HFFc6 (cell line): Measurements from ENCODE around the gene AKT2. TPM values are rescaled to one million over a fixed set of nuclear protein-coding genes. Genes with fewer than 3 reads are reported as not detected.

ENCODE experiments used
- DNase-seq: peaks from one replicate; pipeline ENCODE4 v3.0.0-alpha.2; 2018
- H3K27ac Mint-ChIP-seq: 2 replicates; pipeline ENCODE4 v1.8.0; 2020; ENCODE audit warnings: mild to moderate bottlenecking, mixed read lengths
- H3K27me3 Mint-ChIP-seq: 2 replicates; pipeline ENCODE4 v1.8.0; 2021; ENCODE audit warnings: mild to moderate bottlenecking, moderate library complexity, mixed read lengths; ENCODE audit not compliant: insufficient read depth
- H3K36me3 Mint-ChIP-seq: 2 replicates; pipeline ENCODE4 v1.8.0; 2021; ENCODE audit warnings: low read depth, mixed read lengths
- H3K4me1 Mint-ChIP-seq: 2 replicates; pipeline ENCODE4 v1.8.0; 2020; ENCODE audit warnings: low read depth, mixed read lengths
- H3K4me3 Mint-ChIP-seq: 2 replicates; pipeline ENCODE4 v1.8.0; 2020; ENCODE audit warnings: mild to moderate bottlenecking, moderate library complexity, mixed read lengths
- H3K9me3 Mint-ChIP-seq: 2 replicates; pipeline ENCODE4 v1.8.0; 2020; ENCODE audit warnings: mild to moderate bottlenecking, mixed read lengths
- total RNA-seq, 6 experiments: library from RNA; stranded (reverse); fragmentation: NEBNext Ultra II Directional; extraction: Animal tissue kit (Norgen Biotek cat#: 25700); gene quantifications; 2 replicates in 1 of 6; 3 replicates in 5 of 6; pipeline ENCODE4 v1.2.3, GENCODE V29; 2021
- TF ChIP-seq, protein P1 (sequence below): fragments of 200-600 bp; sonication (generic); IDR thresholded peaks from 2 replicates; pipeline ENCODE4 v1.5.0; 2021; ENCODE audit warnings: antibody characterized with exemption, mild to moderate bottlenecking

AKT2 gene
- total RNA-seq, 6 experiments from 2014 or later: 128 to 133 (median 130) TPM

DNA sequence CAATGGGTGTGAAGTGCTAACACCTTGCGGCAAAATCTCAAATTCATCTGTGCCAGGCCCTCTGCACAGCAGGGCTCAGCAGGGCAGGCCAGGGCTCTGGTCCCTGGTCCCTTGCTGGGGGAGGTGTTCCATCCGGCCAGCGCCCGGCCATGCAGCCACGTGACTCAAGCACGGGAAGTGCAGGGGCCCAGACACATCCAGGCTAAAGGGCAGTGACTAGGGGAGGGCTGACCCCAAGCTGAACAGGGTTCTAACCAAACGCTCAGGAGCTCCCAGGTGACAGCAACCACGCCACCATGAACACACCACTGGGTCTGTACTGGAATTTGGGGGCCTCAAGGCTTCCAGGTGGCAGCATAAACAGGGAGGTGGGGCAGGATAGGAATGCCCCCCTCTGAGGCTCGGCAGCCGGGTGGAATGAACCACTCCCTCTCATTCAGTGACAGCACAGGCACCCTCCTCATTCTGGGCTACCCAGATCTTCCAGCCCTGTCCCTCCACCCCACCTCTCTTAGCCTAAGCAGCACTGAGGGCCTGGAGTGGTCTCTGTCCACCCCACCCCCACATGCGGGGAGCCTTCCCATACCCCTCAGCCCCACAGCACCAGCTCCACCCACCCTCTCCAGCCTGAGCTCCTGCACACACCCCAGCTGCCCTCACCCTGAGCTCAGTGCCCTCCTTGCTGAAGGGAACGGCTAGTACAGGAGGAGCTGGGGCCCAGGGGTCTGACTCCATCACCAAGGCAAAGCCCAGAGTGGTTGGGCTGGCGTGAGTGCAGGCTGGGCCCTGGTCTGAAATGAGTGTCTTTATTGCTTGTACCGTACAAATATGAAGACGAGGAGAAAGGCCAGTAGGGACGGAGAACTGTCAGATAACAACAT lies 53.4 kb downstream of the AKT2 start:
- Mint-ChIP-seq H3K27me3 (no peaks in the 10 kb centered on the region), H3K4me1 (peaks cover 49% of the 10 kb centered on the region)
- no peak for DNase-seq

DNA sequence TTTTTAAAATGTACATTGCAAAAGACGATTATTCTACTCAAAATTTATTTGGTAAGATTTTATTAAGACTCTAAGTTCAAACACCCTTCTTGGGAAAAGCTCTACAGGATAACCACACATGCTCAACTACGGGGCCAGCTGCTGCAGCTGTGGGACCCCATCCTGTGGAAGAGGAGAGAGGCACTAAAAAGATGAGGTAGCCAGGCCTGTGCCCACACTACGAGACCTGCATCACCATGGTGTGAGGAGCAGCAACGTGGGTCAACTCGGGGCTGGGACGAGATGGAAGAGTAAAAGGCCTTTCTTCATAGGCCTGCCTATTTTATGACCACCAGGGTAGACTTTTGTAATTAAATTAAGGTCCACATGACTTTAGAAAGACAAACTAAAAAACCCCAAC lies 54.1 kb downstream of the AKT2 start:
- peaks cover 55% of the 10 kb centered on the region for H3K4me1 Mint-ChIP-seq
- H3K4me3 Mint-ChIP-seq: no peak overlapping the region
- H3K27me3 Mint-ChIP-seq: no peaks in the 10 kb centered on the region
- H3K36me3 Mint-ChIP-seq: no peaks in the 10 kb centered on the region
- DNase-seq: no peak
- no peaks in the 10 kb centered on the region for H3K9me3 Mint-ChIP-seq
- TF ChIP-seq, protein P1, sequence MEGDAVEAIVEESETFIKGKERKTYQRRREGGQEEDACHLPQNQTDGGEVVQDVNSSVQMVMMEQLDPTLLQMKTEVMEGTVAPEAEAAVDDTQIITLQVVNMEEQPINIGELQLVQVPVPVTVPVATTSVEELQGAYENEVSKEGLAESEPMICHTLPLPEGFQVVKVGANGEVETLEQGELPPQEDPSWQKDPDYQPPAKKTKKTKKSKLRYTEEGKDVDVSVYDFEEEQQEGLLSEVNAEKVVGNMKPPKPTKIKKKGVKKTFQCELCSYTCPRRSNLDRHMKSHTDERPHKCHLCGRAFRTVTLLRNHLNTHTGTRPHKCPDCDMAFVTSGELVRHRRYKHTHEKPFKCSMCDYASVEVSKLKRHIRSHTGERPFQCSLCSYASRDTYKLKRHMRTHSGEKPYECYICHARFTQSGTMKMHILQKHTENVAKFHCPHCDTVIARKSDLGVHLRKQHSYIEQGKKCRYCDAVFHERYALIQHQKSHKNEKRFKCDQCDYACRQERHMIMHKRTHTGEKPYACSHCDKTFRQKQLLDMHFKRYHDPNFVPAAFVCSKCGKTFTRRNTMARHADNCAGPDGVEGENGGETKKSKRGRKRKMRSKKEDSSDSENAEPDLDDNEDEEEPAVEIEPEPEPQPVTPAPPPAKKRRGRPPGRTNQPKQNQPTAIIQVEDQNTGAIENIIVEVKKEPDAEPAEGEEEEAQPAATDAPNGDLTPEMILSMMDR: no peak; the same call in 1 of the 2 replicates
- peak overlapping the region; percentile 78 for H3K27ac Mint-ChIP-seq

More for the DNA sequence above, 53.4 kb downstream of the AKT2 start:
- TF ChIP-seq, protein P1: no peak
- Mint-ChIP-seq H3K9me3 (no peaks in the 10 kb centered on the region), H3K36me3 (peaks cover 1% of the 10 kb centered on the region), H3K4me3 (peak overlapping the region; percentile 17; the same call in 1 of the 2 replicates), H3K27ac (peak overlapping the region; percentile 78)

DNA sequence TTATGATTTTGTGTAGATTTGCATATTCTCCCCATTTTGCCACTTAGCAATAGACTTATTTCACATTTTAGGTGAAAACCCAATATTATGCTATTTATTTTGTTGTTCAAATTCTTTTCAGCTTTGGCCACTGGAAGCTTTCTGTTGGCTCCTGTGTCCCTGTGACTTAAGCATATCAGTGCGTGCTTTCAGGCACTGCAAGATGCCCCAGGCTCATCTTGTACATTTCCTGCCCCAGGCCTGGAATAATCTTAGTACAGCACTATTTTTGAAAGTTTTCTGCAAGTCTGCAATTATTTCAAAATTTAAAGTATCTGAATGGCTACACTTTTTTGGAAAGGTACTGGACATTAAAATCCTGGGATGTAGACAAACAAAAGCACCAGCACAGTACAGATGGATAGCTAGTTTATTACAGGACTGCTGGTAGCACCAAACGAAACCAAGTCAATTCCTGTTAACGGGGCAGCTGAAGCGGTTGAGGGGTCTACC lies 55.2 kb downstream of the AKT2 start:
- peaks cover 6% of the 10 kb centered on the region for H3K36me3 Mint-ChIP-seq
- TF ChIP-seq, protein P1: no peak
- H3K4me1 Mint-ChIP-seq: peaks cover 64% of the 10 kb centered on the region
- H3K27ac Mint-ChIP-seq: peak overlapping the region; percentile 73
- no peak for DNase-seq
- peaks cover 5% of the 10 kb centered on the region for H3K27me3 Mint-ChIP-seq
- H3K9me3 Mint-ChIP-seq: peaks cover 5% of the 10 kb centered on the region; the same call in 1 of the 2 replicates
- peak overlapping the region; percentile 24; the same call in 1 of the 2 replicates for H3K4me3 Mint-ChIP-seq

DNA sequence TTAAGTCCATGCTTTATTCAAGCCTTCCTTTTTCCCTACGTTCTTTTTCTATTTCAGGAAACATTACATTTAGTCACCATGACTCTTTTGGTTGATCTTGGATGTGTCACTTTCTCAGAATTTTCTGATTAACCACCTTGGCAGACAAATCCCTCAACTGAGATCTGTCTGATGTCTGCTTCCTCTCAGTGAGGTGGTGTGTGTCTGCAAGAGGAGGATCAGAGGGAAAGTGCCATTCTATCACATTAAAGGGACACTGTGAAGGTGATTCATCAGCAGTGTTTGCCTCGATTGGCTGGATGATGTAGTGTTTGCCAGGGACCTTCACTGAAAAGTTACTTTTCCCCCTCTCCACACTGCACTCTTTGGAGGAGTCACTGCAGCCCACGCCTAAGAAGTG lies 55.7 kb downstream of the AKT2 start:
- Mint-ChIP-seq H3K27me3 (peaks cover 5% of the 10 kb centered on the region), H3K36me3 (peaks cover 6% of the 10 kb centered on the region), H3K4me3 (peak overlapping the region; percentile 53), H3K4me1 (peaks cover 64% of the 10 kb centered on the region), H3K9me3 (peaks cover 5% of the 10 kb centered on the region; the same call in 1 of the 2 replicates), H3K27ac (peak overlapping the region; percentile 73)
- DNase-seq: peak; percentile 65
- TF ChIP-seq, protein P1: no peak

DNA sequence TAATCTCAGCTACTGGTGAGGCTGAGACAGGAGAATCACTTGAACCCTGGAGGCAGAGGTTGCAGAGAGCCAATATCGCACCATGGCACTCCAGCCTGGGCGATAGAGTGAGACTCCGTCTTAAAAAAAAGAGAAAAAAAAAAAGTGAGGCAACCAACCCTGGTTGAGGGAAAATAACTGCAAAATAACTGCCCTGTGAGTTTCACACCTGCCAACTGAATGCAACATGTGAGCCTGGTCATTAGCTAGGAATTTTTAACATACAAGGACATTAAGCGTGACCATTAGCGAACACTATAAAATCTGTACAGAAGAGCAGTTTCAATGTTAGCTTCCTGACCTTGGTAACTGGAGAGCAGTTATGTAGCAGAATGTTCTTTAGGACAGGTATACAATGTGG lies 56.3 kb downstream of the AKT2 start:
- Mint-ChIP-seq H3K4me3 (no peak overlapping the region), H3K27ac (peak overlapping the region; percentile 73; the same call in 1 of the 2 replicates)
- TF ChIP-seq, protein P1: no peak

More for the DNA sequence above, 56.3 kb downstream of the AKT2 start:
- H3K36me3 Mint-ChIP-seq: peaks cover 6% of the 10 kb centered on the region
- H3K4me1 Mint-ChIP-seq: peaks cover 64% of the 10 kb centered on the region
- DNase-seq: no peak
- peaks cover 5% of the 10 kb centered on the region; the same call in 1 of the 2 replicates for H3K9me3 Mint-ChIP-seq
- H3K27me3 Mint-ChIP-seq: peaks cover 8% of the 10 kb centered on the region
